Measurements from ENCODE around the gene CAMTA1.

DNA sequence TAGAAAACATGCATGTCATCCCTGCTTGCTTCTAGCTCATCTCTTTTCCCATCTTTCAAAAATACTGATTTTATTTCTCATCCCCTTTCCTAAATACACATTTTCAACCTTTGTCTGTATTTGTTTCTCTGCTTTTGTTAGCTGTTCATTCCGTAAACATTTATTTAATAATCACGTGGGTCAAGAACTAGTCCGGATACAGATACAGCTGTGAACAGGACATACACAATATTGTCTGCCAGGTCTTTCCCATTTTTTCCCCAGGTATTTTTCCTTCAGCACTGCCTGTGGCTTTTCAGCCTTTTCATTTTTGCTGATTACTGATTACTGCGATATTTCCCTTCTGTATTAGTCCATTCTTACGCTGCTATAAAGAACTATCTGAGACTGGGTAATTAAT, 1004.6 kb downstream of the CAMTA1 start:
- TF ChIP-seq, protein P1, sequence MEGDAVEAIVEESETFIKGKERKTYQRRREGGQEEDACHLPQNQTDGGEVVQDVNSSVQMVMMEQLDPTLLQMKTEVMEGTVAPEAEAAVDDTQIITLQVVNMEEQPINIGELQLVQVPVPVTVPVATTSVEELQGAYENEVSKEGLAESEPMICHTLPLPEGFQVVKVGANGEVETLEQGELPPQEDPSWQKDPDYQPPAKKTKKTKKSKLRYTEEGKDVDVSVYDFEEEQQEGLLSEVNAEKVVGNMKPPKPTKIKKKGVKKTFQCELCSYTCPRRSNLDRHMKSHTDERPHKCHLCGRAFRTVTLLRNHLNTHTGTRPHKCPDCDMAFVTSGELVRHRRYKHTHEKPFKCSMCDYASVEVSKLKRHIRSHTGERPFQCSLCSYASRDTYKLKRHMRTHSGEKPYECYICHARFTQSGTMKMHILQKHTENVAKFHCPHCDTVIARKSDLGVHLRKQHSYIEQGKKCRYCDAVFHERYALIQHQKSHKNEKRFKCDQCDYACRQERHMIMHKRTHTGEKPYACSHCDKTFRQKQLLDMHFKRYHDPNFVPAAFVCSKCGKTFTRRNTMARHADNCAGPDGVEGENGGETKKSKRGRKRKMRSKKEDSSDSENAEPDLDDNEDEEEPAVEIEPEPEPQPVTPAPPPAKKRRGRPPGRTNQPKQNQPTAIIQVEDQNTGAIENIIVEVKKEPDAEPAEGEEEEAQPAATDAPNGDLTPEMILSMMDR (IDR thresholded peaks at IDR 0.05), result no peak
- TF ChIP-seq POLR2A (IDR thresholded peaks at IDR 0.05), result no peak
